Measurements from ENCODE around the gene TRIM16.
"Not testable (repeated sequence)": the region's sequence is repeated elsewhere in the genome, so short reads cannot be mapped to it uniquely, and the experiment has no call there.

Gene TRIM16

GRCh38 chr17:15683824-15684478 lies at the start of gene TRIM16:
Gene TRIM16 (minus strand): TSS chr17:15684311. CDS start chr17:15651609, 32,702 bp downstream.
- DNase-seq (ENCODE audit: low read depth): peak; percentile 19

GRCh38 chr17:15733174-15733789 lies 49.2 kb upstream of the TRIM16 start:
- not testable (repeated sequence) for DNase-seq (ENCODE audit: low read depth)

- DNase-seq (ENCODE audit: low read depth): not testable (repeated sequence)
Observed at GRCh38 chr17:15731900-15732299, 47.8 kb upstream of the TRIM16 start, which contains the start of gene TBC1D26. Gene TBC1D26 (plus strand): TSS chr17:15732283. CDS start chr17:15735349, 3,066 bp downstream.

GRCh38 chr17:15730535-15730934 lies 46.4 kb upstream of the TRIM16 start:
- not testable (repeated sequence) for DNase-seq (ENCODE audit: low read depth)

- DNase-seq (ENCODE audit: low read depth): not testable (repeated sequence)
Observed at GRCh38 chr17:15716601-15717563, 32.8 kb upstream of the TRIM16 start.

- not testable (repeated sequence) for DNase-seq (ENCODE audit: low read depth)
Observed at GRCh38 chr17:15708879-15709278, 24.8 kb upstream of the TRIM16 start.

- not testable (repeated sequence) for DNase-seq (ENCODE audit: low read depth)
Observed at GRCh38 chr17:15704813-15705212, 20.7 kb upstream of the TRIM16 start.

GRCh38 chr17:15704239-15704638 lies 20.1 kb upstream of the TRIM16 start:
- DNase-seq (ENCODE audit: low read depth): not testable (repeated sequence)

- DNase-seq (ENCODE audit: low read depth): not testable (repeated sequence)
Observed at GRCh38 chr17:15699937-15700336, 15.8 kb upstream of the TRIM16 start.

- peak; percentile 99 for DNase-seq (ENCODE audit: low read depth)
Observed at GRCh38 chr17:15699413-15699924, 15.4 kb upstream of the TRIM16 start, which contains the start of gene ZNF286A. Gene ZNF286A (plus strand): TSS chr17:15699752. CDS start chr17:15700330, 578 bp downstream.

- not testable (repeated sequence) for DNase-seq (ENCODE audit: low read depth)
Observed at GRCh38 chr17:15698967-15699366, 14.9 kb upstream of the TRIM16 start.

GRCh38 chr17:15687494-15687893 lies 3.4 kb upstream of the TRIM16 start:
- DNase-seq (ENCODE audit: low read depth): not testable (repeated sequence)

GRCh38 chr17:15683135-15683534 lies 976 bp downstream of the TRIM16 start:
- DNase-seq (ENCODE audit: low read depth): not testable (repeated sequence)

- not testable (repeated sequence) for DNase-seq (ENCODE audit: low read depth)
Observed at GRCh38 chr17:15675991-15676390, 8.1 kb downstream of the TRIM16 start.

GRCh38 chr17:15674640-15675039 lies 9.5 kb downstream of the TRIM16 start:
- DNase-seq (ENCODE audit: low read depth): not testable (repeated sequence)

- DNase-seq (ENCODE audit: low read depth): not testable (repeated sequence)
Observed at GRCh38 chr17:15669526-15669925, 14.6 kb downstream of the TRIM16 start.

GRCh38 chr17:15663691-15664090 lies 20.4 kb downstream of the TRIM16 start:
- DNase-seq (ENCODE audit: low read depth): no peak

- no peak for DNase-seq (ENCODE audit: low read depth)
Observed at GRCh38 chr17:15663176-15663575, 20.9 kb downstream of the TRIM16 start.

- no peak for DNase-seq (ENCODE audit: low read depth)
Observed at GRCh38 chr17:15662681-15663080, 21.4 kb downstream of the TRIM16 start.

- no peak for DNase-seq (ENCODE audit: low read depth)
Observed at GRCh38 chr17:15660077-15660476, 24.0 kb downstream of the TRIM16 start.

GRCh38 chr17:15659663-15660062 lies 24.4 kb downstream of the TRIM16 start:
- DNase-seq (ENCODE audit: low read depth): no peak

GRCh38 chr17:15659236-15659635 lies 24.9 kb downstream of the TRIM16 start:
- no peak for DNase-seq (ENCODE audit: low read depth)
